HEK293T (cell line): ENCODE results near the gene GABPA.

Experiments
- BHLHE40 ChIP-seq: fragments of 450-650 bp; IDR thresholded peaks from 2 replicates; pipeline ENCODE4 v1.6.1; 2016; ENCODE audit warnings: mild to moderate bottlenecking, moderate library complexity, borderline replicate concordance
- CTBP1 ChIP-seq: fragments of 450-650 bp; IDR thresholded peaks from 2 replicates; pipeline ENCODE4 v1.6.1; 2016; ENCODE audit warnings: borderline replicate concordance
- ELF4 ChIP-seq: fragments of 450-650 bp; IDR thresholded peaks from 2 replicates; pipeline ENCODE4 v1.6.1; 2017; ENCODE audit warnings: antibody characterized with exemption
- FOXA1 ChIP-seq: fragments of 450-650 bp; IDR thresholded peaks from 2 replicates; pipeline ENCODE4 v1.6.1; 2016; ENCODE audit warnings: mild to moderate bottlenecking
- FOXK2 ChIP-seq: fragments of 450-650 bp; IDR thresholded peaks from 2 replicates; pipeline ENCODE4 v1.6.1; 2016; ENCODE audit warnings: mild to moderate bottlenecking
- FOXM1 ChIP-seq: fragments of 450-650 bp; IDR thresholded peaks from 2 replicates; pipeline ENCODE4 v1.6.1; 2017; ENCODE audit warnings: mild to moderate bottlenecking, borderline replicate concordance
- L3MBTL2 ChIP-seq: fragments of 450-650 bp; conservative IDR thresholded peaks from 2 replicates; pipeline ENCODE4 v1.6.1; 2016; ENCODE audit warnings: mild to moderate bottlenecking
- NFRKB ChIP-seq: fragments of 450-650 bp; IDR thresholded peaks from 2 replicates; pipeline ENCODE4 v1.6.1; 2016; ENCODE audit warnings: mild to moderate bottlenecking, moderate library complexity
- SP1 ChIP-seq: fragments of 450-650 bp; IDR thresholded peaks from 2 replicates; pipeline ENCODE4 v1.6.1; 2017
- SUZ12 ChIP-seq: fragments of 450-650 bp; IDR thresholded peaks from 2 replicates; pipeline ENCODE4 v1.6.1; 2016; ENCODE audit warnings: mild to moderate bottlenecking

DNA sequence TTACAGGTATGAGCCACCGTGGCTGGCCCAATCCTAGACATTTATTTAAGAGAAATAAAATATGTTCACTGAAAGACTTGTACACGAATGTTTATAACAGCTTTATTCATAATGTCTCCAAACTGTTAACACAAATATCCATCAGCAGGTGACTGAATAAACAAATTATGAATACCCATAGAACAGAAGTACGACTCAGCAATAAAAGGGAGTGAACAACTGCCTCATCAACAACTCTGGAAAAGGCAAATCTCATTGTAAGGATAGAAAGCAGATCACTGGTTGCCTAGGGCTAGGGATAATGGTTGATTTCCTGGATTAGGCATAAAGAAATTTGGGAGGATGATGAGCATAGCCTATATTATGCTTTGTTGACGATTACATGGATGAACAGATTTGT is 41.7 kb downstream of the GABPA start:
- TF ChIP-seq ELF4 (no peak), FOXA1 (no peak), FOXM1 (no peak), BHLHE40 (no peak), NFRKB (no peak), SP1 (no peak), L3MBTL2 (no peak), SUZ12 (no peak), FOXK2 (no peak), CTBP1 (no peak)
